HG03025 (cell line): ENCODE data around the gene DENND4C.
"Not testable (repeated sequence)": the region's sequence is repeated elsewhere in the genome, so short reads cannot be mapped to it uniquely, and the experiment has no call there.

Experiments
- ATAC-seq: cut with Tn5 transposase; IDR thresholded peaks from one replicate; pipeline ENCODE4 v1.9.1; 2021; ENCODE audit warnings: mild to moderate bottlenecking, moderate library complexity; ENCODE audit not compliant: unreplicated experiment, low FRiP score

DENND4C gene

GRCh38 chr9:19230355-19231125 lies at the start of gene DENND4C:
DENND4C (plus strand) TSS chr9:19230693; CDS start chr9:19276175, 45,482 bp downstream.
- peak; percentile 83 for ATAC-seq

GRCh38 chr9:19180991-19181390 lies 49.5 kb upstream of the DENND4C start:
- no peak for ATAC-seq

GRCh38 chr9:19181561-19181960 lies 48.9 kb upstream of the DENND4C start:
- no peak for ATAC-seq

- peak; percentile 97 for ATAC-seq
Observed at GRCh38 chr9:19184144-19184917, 46.2 kb upstream of the DENND4C start.

GRCh38 chr9:19185191-19185590 lies 45.3 kb upstream of the DENND4C start:
- no peak for ATAC-seq

- no peak for ATAC-seq
Observed at GRCh38 chr9:19186232-19186631, 44.3 kb upstream of the DENND4C start.

- no peak for ATAC-seq
Observed at GRCh38 chr9:19188771-19189170, 41.7 kb upstream of the DENND4C start.

- no peak for ATAC-seq
Observed at GRCh38 chr9:19192202-19193028, 38.1 kb upstream of the DENND4C start.

GRCh38 chr9:19193029-19193324 lies 37.5 kb upstream of the DENND4C start:
- no peak for ATAC-seq

GRCh38 chr9:19193358-19193973 lies 37.0 kb upstream of the DENND4C start:
- not testable (repeated sequence) for ATAC-seq

GRCh38 chr9:19198406-19198805 lies 32.1 kb upstream of the DENND4C start:
- no peak for ATAC-seq

GRCh38 chr9:19199012-19199411 lies 31.5 kb upstream of the DENND4C start:
- no peak for ATAC-seq

GRCh38 chr9:19200229-19200628 lies 30.3 kb upstream of the DENND4C start:
- no peak for ATAC-seq

GRCh38 chr9:19201899-19202891 lies 28.3 kb upstream of the DENND4C start:
- ATAC-seq: no peak

GRCh38 chr9:19203058-19203457 lies 27.4 kb upstream of the DENND4C start:
- ATAC-seq: no peak

GRCh38 chr9:19208653-19209052 lies 21.8 kb upstream of the DENND4C start:
- ATAC-seq: no peak

GRCh38 chr9:19209188-19209587 lies 21.3 kb upstream of the DENND4C start:
- ATAC-seq: no peak

GRCh38 chr9:19213823-19214222 lies 16.7 kb upstream of the DENND4C start:
- no peak for ATAC-seq

- no peak for ATAC-seq
Observed at GRCh38 chr9:19216466-19216865, 14.0 kb upstream of the DENND4C start.
